HG03159 (cell line): ENCODE measurements around the gene THG1L.
"Not testable (repeated sequence)": the region's sequence is repeated elsewhere in the genome, so short reads cannot be mapped to it uniquely, and the experiment has no call there.

Experiments
- ATAC-seq: cut with Tn5 transposase; IDR thresholded peaks from one replicate; pipeline ENCODE4 v1.9.1; 2021; ENCODE audit warnings: mild to moderate bottlenecking, moderate library complexity; ENCODE audit not compliant: unreplicated experiment

THG1L gene

DNA sequence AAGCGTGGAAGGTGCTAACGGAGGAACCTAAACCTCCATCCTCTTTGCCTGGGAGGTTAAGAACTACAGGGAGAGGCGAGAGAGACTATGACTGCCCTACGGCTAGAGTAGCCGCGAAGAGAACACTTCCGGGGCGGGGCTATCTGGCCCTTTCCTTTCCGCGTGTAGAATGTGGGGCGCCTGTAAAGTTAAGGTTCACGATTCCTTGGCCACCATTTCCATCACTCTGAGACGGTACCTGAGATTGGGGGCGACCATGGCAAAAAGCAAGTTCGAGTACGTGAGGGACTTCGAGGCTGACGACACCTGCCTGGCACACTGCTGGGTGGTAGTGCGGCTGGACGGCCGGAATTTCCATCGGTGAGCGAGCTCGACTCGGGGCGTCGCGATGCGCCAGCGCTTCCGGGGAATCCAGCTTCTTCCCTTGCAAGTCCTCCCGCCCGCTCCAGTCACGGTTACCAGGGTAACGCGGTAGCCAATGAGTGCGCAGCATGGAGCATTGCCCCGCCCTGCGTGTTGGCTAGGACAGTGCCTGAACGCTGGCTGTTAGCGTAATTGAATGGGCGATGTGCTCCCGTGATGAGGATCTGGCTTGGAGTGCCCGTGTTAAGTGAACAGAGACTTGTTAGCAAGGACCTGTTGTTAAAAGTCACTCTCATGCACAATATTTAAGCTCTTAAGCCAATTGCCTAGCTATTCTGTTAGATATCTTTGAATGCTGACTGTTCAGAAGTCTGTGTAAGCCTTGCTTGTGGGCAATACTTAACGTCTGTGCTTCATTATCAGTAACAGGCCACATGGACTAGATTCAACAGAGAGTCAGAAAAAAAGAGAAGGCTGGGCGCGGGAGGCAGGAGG, at the start of gene THG1L:
THG1L (plus strand) TSS at position 149 of the 858 bp plus-strand sequence; CDS start at position 170, 21 bp downstream.
- ATAC-seq = peak; percentile 93

DNA sequence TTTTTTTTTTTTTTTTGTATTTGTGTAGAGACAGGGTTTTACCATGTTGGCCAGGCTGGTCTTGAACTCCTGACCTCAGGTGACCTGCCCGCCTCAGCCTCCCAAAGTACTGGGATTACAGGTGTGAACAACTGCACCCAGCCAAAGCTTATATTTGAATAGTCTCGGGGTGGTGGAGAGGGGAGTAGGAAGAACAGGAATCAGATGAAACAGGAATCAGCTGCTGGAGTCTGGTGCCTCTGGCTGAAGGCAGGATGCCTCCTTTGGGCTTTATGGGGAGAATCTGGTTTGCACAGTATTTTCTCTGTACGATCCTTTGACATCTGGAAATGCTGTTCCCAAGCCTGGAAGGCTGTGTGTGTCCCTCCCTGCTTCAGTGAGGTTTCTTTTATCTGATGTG, 49.0 kb upstream of the THG1L start:
- no peak for ATAC-seq

DNA sequence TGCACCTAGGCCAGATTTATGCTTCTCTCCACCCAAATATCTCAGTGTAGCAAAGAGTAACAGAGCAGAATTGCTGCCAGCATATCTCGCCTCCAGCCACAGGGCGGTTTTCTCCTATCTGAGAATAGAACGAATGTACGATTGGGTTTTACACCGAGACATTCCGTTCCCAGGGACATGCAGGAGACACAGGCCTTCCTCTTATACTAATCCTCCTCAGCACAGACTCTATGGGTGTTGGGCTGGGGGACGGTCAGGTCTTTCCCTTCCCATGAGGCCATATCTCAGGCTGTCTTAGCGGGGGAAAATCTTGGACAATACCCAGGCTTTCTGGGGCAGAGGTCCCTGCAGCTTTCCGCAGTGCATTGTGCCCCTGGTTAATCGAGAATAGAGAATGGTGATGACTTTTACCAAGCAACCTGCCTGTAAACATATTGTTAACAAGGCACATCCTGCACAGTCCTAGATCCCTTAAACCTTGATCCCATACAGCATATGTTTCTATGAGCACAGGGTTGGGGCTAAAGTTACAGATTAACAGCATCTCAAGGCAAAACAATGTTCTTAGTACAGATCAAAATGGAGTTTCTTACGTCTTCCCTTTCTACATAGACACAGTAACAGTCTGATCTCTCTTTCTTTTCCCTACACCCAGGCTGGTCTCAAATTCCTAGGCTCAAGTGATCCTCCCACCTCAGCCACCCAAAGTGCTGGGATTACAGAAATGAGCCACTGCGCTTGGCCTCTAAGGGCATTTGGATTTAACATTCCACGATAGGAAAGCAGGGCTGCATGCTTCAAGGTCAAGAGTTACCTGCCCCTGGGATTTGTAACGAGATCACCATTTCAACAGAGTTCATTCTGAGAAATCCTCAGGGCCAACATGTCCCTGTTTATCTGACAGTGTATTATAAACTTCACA, 44.7 kb upstream of the THG1L start:
- not testable (repeated sequence) for ATAC-seq

DNA sequence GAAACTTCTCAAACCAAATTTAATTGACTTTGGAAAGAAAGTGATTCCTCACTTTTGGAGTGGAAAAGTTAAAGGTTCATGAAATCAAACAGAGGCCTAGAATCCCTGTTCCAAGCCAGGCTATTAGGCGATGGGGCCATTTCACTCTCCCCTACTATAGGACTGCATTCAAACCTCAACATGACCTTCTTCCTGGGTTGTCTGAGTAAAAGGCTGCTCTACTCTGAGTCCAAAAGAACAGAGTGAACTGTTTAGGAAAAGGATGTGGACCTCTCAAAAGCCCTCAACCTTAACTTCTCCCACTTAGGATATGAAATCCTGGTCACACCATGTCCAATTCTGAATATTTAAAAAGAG, 44.0 kb upstream of the THG1L start:
- ATAC-seq = no peak

DNA sequence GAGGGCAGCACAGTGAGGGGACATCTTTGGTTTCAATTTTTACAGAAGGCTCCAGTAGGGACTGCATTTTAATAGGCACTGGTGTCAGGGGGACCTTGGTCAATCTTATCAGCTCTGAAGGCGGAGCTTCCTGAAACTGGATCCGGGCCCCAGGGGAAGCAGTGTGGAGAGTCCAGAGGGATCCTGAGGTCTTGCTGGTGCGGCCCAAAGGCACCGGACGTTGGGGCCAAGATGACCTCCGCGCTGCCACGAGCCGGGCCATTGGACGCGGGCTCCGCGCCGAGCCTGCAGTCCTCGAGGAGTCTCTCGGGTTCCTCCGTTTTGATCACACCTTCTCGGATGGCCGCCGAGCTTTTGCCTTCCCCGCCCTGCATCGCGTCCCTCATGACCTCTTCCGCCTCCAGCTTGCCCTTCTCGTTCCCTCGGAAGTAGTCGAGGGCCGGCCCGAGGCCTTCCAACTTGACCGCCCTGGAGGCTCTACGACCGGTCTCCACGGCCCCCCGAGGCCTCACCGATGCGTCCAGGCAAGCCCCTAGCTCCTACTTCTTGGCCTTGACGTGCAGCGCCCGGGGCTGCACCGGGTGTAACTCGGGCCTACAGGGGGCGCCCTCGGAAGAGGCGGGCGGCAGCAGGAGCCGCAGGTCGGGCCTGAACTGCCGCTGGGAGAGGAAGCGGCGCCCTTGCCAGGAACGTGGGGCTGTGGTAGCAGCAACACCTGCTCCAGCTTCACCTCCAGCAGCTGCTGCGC, 41.1 kb upstream of the THG1L start:
- ATAC-seq = no peak

DNA sequence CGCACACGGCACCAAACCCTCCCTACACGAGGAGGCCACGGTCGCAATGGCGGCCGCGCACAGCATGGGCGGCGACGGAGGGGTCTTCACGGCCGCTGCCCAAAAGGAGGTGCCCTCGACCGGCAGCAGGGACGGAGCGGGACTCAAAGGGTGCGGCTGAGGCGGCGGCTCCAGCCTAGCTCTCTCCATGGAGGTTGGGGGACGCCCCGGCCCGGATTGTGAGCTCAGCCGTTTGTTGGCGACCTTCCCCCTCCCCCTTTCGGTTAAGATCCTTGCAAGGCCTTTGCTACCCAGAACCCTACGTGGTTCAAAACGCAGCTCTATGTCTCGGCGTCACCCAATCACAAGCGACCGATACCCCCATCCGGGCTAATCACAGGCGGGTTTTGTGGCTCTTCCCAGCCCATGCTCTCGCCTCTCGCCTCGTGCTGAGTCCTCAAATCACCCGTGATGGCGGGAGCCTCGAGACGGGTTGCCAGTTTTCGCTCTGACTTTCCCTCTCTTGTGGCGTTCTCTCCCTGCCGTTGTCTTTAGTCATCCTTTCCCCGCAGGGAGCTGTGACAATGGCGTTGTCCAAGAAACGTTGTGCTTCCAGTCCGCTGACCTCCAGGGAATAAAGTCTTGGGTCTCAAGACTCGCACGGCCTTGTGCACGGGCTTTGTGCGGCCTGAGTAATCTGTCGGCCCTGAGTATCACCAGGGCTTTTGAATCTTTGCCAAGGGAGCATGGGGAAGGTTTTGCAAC, 40.4 kb upstream of the THG1L start:
- ATAC-seq = no peak

DNA sequence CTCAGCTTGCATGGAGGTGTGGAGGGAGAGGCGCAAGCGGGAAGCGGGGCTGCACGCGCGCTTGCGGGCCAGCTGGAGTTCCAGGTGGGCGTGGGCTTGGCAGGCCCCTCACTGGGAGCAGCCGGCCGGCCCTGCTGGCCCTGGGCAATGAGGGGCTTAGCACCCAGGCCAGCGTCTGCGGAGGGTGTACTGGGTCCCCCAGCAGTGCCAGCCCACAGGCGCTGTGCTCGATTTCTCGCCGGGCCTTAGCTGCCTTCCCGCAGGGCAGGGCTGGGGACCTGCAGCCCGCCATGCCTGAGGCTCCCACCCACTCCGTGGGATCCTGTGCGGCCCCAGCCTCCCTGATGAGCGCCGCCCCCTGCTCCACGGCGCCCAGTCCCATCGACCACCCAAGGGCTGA, 37.4 kb upstream of the THG1L start:
- not testable (repeated sequence) for ATAC-seq

DNA sequence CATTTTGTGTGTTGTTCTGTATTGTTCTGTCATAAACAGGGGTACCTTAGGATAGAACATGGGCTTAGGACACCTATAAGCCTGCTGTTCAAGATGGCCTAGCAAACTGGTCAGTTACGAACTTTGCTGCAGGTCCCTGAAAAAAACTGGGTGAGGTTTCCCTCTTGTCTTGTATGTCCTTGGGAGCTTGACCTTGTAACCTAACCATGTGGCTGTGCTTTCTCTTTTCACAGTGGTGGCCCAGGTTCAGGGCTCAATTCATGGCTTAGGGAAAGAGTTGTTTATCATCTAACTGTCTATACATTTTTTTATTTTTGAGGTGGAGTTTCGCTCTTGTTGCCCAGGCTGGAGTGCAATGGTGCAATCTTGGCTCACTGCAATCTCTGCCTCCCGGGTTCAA, 35.1 kb upstream of the THG1L start:
- not testable (repeated sequence) for ATAC-seq

DNA sequence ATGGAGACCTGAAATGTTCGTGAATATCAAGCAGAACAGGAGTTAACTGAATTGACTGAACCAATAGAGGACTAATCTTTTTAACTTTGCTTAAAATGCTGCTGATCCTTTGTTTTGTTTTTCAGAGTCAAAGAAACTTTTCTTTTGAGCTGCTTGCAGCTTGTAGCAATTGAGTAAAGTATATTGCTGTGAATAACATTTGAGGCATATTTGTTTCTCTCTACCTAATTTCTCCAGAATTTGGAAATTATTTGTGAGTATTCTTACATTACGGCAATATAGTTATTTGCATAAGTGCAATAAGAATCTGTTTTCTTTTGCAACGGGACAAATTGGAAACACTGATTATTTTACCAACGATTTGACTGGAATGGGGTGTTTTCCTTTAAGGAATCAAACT, 32.5 kb upstream of the THG1L start:
- not testable (repeated sequence) for ATAC-seq

DNA sequence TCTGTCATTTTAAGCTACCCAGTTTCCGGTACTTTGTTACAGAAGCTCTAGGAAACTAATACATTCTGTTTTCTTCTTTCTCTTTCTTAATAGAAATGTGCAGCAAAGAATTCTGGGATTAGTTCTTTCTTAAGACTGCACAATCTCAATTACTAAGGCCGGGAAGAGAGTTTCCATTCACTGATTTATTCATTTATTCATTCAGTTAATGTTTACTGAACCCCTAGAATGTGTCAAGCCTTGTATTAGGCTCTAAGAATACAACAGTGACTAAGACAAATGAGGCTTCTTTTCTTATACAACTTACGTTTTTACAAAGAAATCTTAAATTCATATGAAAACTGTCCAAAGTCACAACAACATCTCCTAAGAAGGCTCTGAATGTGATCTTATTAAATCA, 27.5 kb upstream of the THG1L start:
- no peak for ATAC-seq

DNA sequence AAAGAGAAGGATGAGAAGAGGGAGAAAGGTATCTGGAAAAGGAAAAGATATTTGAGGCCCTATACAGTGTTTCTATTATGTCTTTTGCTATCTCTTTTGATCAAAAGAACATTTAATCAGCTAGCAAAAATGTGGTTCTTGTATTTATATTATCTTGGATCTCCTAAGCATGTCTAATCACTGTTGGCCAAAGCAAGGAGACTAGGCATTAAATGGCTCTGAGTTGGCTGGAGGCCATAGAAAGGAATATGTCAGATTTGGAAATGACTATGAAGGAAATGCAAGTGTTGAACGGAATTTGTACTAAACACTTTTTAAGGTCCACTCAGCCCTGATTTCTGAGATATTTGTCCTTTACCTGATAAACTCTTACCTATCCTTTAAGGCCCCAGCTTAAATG, 22.4 kb upstream of the THG1L start:
- ATAC-seq = no peak

DNA sequence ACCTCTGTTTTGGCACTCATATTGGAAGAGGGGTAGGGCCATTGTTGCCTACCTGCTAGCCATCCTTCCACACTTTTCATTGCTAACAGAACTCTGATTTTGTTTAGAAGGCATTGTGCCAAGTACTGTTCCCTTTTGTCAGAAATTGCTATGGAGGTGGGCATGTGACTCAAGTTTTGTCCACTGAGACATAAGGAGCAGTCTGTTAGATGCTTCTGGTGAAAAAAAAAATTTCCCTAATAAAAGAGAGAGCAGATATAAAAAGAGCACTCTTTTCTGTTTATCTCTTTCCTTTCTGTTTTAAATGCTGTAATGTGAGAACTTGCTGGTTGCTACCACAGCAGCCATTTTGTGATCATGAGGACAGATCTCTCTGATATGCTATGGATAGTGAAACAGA, 21.9 kb upstream of the THG1L start:
- ATAC-seq = no peak

DNA sequence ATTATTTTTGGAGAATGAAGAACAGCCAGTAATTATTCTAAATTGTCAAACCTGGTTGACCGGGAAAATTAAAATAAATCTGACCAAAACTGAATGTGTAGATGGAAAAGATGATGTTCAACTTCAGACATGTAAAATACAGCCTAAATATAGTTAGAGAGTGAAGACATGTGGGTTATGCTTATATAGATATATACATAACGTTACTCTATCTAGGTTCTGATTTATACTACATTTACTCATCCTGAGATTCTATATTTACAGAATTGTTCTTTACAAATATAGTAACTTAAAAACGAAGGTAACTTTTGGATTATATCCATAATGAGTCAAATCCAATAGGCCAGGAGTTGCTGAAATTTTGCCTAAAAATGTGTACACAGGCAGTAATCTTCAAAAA, 20.8 kb upstream of the THG1L start:
- ATAC-seq = no peak

DNA sequence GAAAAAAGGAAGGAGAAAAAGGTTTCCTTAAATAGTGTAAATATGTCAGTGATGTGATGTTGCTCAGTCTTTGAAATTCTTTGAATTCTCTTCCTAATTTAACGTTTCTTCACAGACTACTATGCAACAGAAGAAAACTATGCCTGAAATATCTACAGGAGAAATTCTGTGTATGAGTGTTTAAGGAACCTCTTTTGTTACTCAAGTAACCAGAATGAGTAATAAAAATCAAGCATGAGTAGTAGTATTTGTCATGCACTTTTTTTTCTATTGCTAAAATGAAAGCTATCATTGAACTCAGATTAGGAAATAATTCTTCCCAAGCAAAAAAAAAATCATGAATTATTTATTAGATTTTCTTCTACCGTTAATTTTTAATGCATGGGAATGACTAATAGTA, 20.3 kb upstream of the THG1L start:
- ATAC-seq = no peak

DNA sequence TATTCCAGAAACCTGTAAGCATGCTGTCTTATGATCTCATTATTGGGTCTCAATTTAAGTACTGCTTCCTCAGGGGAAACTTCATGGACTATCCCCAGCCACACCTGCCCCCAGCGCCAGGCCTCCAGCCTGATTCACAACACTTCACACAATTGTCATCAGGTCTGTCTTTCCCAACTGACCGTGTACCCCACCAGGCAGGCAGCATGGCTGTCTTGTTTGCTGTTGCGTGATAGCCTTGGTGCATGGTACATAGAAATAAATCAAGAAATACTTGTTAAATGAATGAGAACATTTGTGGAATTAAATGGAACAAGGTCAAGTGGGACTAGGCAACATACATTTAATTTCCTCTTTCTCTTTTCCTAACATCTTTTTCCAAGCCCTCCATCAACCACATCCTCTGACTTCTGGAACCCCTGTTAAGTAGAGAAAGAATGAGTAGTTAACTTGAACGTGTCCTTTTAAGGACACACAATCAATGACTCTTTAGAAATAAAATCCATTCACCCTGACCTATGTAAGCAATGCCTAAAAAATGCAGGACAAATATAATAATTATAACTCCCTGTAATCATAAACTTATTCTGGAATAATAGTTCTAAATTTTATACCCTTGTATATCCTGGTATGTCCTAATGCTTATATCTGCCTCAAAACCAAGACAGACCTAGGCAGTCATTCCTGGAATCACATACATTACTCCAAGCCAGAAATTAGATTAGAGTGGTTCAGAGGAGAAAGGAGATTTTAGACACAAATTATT, 17.2 kb upstream of the THG1L start:
- ATAC-seq = no peak

DNA sequence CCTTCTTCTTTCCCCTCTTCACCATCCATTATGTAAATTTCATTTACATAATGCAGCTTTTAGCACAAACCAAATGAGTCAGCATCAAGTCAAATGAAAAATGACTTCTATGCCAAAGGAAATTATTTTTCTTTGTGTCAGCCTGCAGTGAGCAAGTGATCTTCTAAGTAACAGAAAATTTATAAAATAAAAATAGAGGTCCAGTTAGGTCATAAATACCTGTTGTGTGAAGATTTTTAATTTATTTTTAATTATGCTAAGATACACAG, 16.7 kb upstream of the THG1L start:
- no peak for ATAC-seq

DNA sequence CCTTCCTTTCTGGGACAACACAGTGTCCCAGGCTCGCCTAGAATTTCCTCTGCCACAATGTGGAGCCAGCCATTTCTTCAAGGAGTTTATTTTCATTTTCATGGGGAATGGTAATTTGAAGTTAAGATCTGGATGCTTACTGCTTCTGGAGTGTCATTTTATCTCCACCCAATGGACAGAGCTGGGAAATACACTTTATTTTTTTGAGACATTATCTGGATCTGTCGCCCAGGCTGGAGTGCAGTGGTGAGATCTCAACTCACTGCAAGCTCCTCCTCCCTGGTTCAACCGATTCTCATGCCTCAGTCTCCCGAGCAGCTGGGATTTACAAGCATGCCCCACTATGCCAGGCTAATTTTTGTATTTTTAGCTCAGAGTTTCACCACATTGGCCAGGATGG, 12.7 kb upstream of the THG1L start:
- no peak for ATAC-seq

DNA sequence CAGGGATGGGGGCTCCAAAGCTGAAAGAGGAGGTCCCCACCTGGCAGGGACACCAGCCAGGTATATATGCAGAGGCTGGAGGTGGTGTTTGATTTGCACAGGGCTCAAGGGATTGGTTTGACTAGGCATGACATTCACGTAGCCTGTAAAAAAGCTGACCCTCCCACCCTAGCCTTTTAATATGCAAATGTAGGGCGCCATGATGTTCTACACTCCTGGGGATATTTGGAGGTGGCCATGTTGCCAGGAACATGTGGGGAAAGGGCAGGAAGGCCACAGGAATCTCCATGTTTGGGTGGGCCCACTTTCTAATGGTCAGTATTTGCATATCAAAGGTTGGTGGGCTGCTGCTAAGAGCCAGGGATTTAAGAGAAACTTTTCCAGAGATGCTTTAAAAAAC, 12.0 kb upstream of the THG1L start:
- ATAC-seq = no peak

DNA sequence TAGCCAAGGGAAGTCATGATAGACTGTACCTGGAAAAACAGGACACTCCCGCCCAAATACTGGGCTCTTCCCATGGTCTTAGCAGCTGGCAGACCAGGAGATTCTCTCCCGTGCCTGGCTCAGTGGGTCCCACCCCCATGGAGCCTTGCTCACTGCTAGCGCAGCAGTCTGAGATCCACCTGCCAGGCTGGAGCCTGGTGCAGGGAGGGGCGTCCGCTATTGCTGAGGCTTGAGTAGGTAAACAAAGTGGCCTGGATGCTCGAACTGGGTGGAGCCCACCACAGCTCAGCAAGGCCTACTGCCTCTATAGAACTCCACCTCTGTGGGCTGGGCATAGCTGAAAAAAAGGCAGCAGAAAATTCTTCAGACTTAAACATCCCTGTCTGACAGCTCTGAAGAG, 10.1 kb upstream of the THG1L start:
- no peak for ATAC-seq

DNA sequence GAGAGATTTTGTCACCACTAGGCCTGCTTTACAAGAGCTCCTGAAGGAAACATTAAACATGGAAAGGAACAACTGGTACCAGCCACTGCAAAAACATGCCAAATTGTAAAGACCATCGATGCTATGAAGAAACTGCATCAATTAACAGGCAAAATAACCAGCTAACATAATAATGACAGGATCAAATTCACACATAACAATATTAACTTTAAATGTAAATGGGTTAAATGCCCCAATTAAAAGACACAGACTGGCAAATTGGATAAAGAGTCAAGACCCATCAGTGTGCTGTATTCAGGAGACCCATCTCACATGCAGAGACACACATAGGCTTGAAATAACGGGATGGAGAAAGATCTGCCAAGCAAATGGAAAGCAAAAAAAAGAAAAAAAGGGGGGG, 8.3 kb upstream of the THG1L start:
- ATAC-seq = not testable (repeated sequence)
